ENCODE data around the gene MAPRE3. TPM values are rescaled to one million over a fixed set of nuclear protein-coding genes. Genes with fewer than 3 reads are reported as not detected.

The MAPRE3 gene
- polyA plus RNA-seq, 1 experiment = 15.3 TPM

DNA sequence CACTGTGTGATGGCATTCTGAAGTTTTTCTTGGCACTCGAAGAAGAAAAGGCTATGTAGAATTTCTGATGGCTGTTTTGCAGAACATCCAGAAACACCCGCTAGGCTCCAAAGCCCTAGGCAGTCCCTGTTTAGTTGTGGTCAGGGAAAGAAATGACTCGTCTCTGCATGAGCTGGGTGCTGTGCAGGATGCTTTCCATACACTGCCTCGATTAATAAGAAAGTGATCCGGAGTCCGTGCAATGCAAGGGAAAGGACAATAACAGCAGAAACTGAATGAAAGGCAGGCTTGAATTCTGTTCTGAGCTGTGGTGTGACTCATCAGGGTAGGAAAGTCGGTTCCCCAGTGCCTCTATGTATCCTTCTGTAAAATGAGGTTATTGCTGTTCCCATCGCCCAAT, 18.7 kb downstream of the MAPRE3 start:
- ChIA-PET POLR2A (no interaction called here), CTCF (interaction anchor here (1.1 to 1.4 kb wide), 4 partner anchors 14 to 143 kb away, joined by 3 to 6 read pairs (median 4); no protein-coding TSS in a partner anchor)
- no peaks in the 10 kb centered on the region for H3K27me3 ChIP-seq (ENCODE audit: control insufficient read depth, insufficient read depth, low read length)
- DNase-seq (ENCODE audit: low read depth) = no peak
- no peak overlapping the region for H3K4me3 ChIP-seq (ENCODE audit: low read depth, low read length)
- no peaks in the 10 kb centered on the region for H3K36me3 ChIP-seq (ENCODE audit: control insufficient read depth, insufficient read depth, low read length)
- TF ChIP-seq CTCF (IDR thresholded peaks at IDR 0.05; ENCODE audit: insufficient read depth, low read depth, low read length) = no peak

DNA sequence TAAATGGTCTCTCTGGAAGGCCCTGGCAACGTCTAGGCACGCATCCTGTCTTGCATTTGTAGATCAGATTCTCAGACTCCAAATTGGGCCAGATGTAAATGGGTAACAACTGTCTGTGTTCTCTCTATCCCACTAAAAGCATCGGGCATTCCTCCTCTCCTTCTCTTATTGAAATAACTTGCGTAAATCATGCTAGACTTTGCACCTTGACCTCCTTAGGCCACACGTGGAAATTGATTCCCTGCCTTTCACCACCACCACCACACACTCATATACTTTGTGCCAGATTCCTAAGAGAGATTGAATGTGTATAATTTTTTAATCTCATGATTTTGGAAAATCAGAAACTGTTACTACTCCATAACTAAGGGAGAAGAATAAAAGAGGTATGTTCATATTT, 21.3 kb downstream of the MAPRE3 start:
- ChIA-PET CTCF (no interaction called here), POLR2A (no interaction called here)
- Histone ChIP-seq H3K36me3 (ENCODE audit: control insufficient read depth, insufficient read depth, low read length) (no peaks in the 10 kb centered on the region), H3K4me3 (ENCODE audit: low read depth, low read length) (no peak overlapping the region), H3K27me3 (ENCODE audit: control insufficient read depth, insufficient read depth, low read length) (no peaks in the 10 kb centered on the region)
- DNase-seq (ENCODE audit: low read depth) = no peak
- no peak for TF ChIP-seq CTCF (IDR thresholded peaks at IDR 0.05; ENCODE audit: insufficient read depth, low read depth, low read length)

GRCh38 chr2:26993768-26994167, 23.3 kb downstream of the MAPRE3 start:
- Histone ChIP-seq H3K27me3 (ENCODE audit: control insufficient read depth, insufficient read depth, low read length) (no peaks in the 10 kb centered on the region), H3K36me3 (ENCODE audit: control insufficient read depth, insufficient read depth, low read length) (no peaks in the 10 kb centered on the region), H3K4me3 (ENCODE audit: low read depth, low read length) (no peak overlapping the region)
- CTCF ChIA-PET = interaction anchor here (0.7 to 3.4 kb wide), 4 partner anchors 10 to 148 kb away, joined by 3 to 27 read pairs (median 4); no protein-coding TSS in a partner anchor
- TF ChIP-seq CTCF (IDR thresholded peaks at IDR 0.05; ENCODE audit: insufficient read depth, low read depth, low read length) = no peak
- DNase-seq (ENCODE audit: low read depth) = no peak
- POLR2A ChIA-PET = interaction anchor here (0.6 kb wide), 1 partner anchor 1423 kb away, joined by 4 read pairs; no protein-coding TSS in a partner anchor

- H3K27me3 ChIP-seq (ENCODE audit: control insufficient read depth, insufficient read depth, low read length) = no peaks in the 10 kb centered on the region
- no peak overlapping the region for H3K4me3 ChIP-seq (ENCODE audit: low read depth, low read length)
- ChIA-PET POLR2A (no interaction called here), CTCF (interaction anchor here (0.8 to 3.4 kb wide), 6 partner anchors 9 to 149 kb away, joined by 3 to 27 read pairs (median 4); no protein-coding TSS in a partner anchor)
- H3K36me3 ChIP-seq (ENCODE audit: control insufficient read depth, insufficient read depth, low read length) = no peaks in the 10 kb centered on the region
- TF ChIP-seq CTCF (IDR thresholded peaks at IDR 0.05; ENCODE audit: insufficient read depth, low read depth, low read length) = no peak
- DNase-seq (ENCODE audit: low read depth) = no peak
These were observed 24.5 kb downstream of the MAPRE3 start for GRCh38 chr2:26994983-26995382.

GRCh38 chr2:26997394-26997793, 27.0 kb downstream of the MAPRE3 start:
- ChIA-PET CTCF (interaction anchor here (0.6 to 1.7 kb wide), 4 partner anchors 19 to 112 kb away, joined by 3 to 8 read pairs (median 4); no protein-coding TSS in a partner anchor), POLR2A (no interaction called here)
- Histone ChIP-seq H3K4me3 (ENCODE audit: low read depth, low read length) (no peak overlapping the region), H3K36me3 (ENCODE audit: control insufficient read depth, insufficient read depth, low read length) (no peaks in the 10 kb centered on the region), H3K27me3 (ENCODE audit: control insufficient read depth, insufficient read depth, low read length) (no peaks in the 10 kb centered on the region)
- TF ChIP-seq CTCF (IDR thresholded peaks at IDR 0.05; ENCODE audit: insufficient read depth, low read depth, low read length) = no peak
- DNase-seq (ENCODE audit: low read depth) = no peak
